Body of pancreas (tissue), 4 donors: Measurements from ENCODE around the gene CLMN.

ENCODE experiments used
- POLR2A ChIP-seq, 3 donors: fragments of 450-650 bp; IDR thresholded peaks; one replicate each; pipeline ENCODE4 v1.6.1; 2016; ENCODE audit warnings: antibody characterized with exemption in 3 of 3, mild to moderate bottlenecking in 2 of 3
- TF ChIP-seq, protein P1 (sequence below), 7 experiments: fragments of 450-650 bp in 4 of 7; fragments of 200-600 bp in 3 of 7; sonication (generic) in 3 of 7; IDR thresholded peaks; one replicate each; pipeline ENCODE4 v1.5.1; 2016 to 2019; ENCODE audit warnings: antibody characterized with exemption in 7 of 7

- TF ChIP-seq POLR2A (IDR thresholded peaks at IDR 0.05), result no peak
- TF ChIP-seq, protein P1, sequence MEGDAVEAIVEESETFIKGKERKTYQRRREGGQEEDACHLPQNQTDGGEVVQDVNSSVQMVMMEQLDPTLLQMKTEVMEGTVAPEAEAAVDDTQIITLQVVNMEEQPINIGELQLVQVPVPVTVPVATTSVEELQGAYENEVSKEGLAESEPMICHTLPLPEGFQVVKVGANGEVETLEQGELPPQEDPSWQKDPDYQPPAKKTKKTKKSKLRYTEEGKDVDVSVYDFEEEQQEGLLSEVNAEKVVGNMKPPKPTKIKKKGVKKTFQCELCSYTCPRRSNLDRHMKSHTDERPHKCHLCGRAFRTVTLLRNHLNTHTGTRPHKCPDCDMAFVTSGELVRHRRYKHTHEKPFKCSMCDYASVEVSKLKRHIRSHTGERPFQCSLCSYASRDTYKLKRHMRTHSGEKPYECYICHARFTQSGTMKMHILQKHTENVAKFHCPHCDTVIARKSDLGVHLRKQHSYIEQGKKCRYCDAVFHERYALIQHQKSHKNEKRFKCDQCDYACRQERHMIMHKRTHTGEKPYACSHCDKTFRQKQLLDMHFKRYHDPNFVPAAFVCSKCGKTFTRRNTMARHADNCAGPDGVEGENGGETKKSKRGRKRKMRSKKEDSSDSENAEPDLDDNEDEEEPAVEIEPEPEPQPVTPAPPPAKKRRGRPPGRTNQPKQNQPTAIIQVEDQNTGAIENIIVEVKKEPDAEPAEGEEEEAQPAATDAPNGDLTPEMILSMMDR (IDR thresholded peaks at IDR 0.05), result no peak
These were observed 30.2 kb downstream of the CLMN start for GRCh38 chr14:95289323-95290010.
